K562 (cell line): Measurements from ENCODE around the gene PNLIPRP2. TPM values are rescaled to one million over a fixed set of nuclear protein-coding genes. Genes with fewer than 3 reads are reported as not detected.

Experiments used
- ATAC-seq: fragments of 200-7000 bp; cut with Tn5 transposase; 3 replicates; pipeline ENCODE4 v1.9.1; 2020; ENCODE audit warnings: moderate library complexity
- BruUV-seq: library from RNA; stranded (reverse); fragments of 400-500 nt; replicated peaks from 2 replicates; lab custom pipeline; 2021; lab: Mats Ljungman, UMichigan
- CTCF ChIA-PET: fragments of 300-600 bp; formaldehyde crosslinking; extraction: SDS; loops from one replicate; lab custom pipeline; 2021; ENCODE audit warnings: low intra/inter-chr PET ratio; lab: Yijun Ruan, JAX
- POLR2A ChIA-PET: fragments of 300-600, 350-650 bp; sonication (Branson Sonifier 250); formaldehyde crosslinking; extraction: SDS; loops from one replicate; lab custom pipeline; 2021; ENCODE audit warnings: antibody characterized with exemption, inconsistent platforms; lab: Yijun Ruan, JAX
- DNase-seq, 4 experiments: peaks; one replicate each; pipeline versions ENCODE4 v3.0.0 to v3.0.0-alpha.2; 2011 to 2018; ENCODE audit warnings: low spot score in 3 of 4, mixed read lengths in 3 of 4; ENCODE audit errors: extremely low read depth in 1 of 4
- FAIRE-seq: peaks from 2 replicates; lab custom pipeline; 2011; peaks lifted over from hg19 to GRCh38; lab: Jason Lieb, UNC
- H2AFZ ChIP-seq: 2 replicates; pipeline ENCODE4 v1.6.0; 2011; ENCODE audit warnings: low read depth, low read length, control low read depth, inconsistent platforms
- H3K27ac ChIP-seq: fragments of 200-600 bp; 3 replicates; pipeline ENCODE4 v1.8.0; 2011; ENCODE audit warnings: low read depth, mild to moderate bottlenecking, control low read depth, inconsistent platforms, low read length, moderate library complexity, mixed read lengths; ENCODE audit errors: extremely low read depth
- H3K27me3 ChIP-seq, 2 experiments: fragments of 300-600 bp in 1 of 2; 2 replicates in 1 of 2; 3 replicates in 1 of 2; pipeline versions ENCODE4 v1.6.0 to v1.8.0; 2011; ENCODE audit warnings: inconsistent platforms in 2 of 2, low read length in 2 of 2, mild to moderate bottlenecking in 1 of 2, mixed read lengths in 1 of 2, moderate library complexity in 1 of 2; ENCODE audit not compliant: control insufficient read depth in 2 of 2, insufficient read depth in 2 of 2
- H3K36me3 ChIP-seq: fragments of 300-600 bp; 3 replicates; pipeline ENCODE4 v1.8.0; 2011; ENCODE audit warnings: mild to moderate bottlenecking, low read length, inconsistent platforms; ENCODE audit not compliant: control insufficient read depth, insufficient read depth
- H3K4me1 ChIP-seq, 2 experiments: fragments of 200-600 bp in 1 of 2; replicated peaks in 1 of 2; 2 replicates in 1 of 2; 3 replicates in 1 of 2; pipeline versions ENCODE4 v1.5.1 to v1.8.0; 2011; ENCODE audit warnings: inconsistent platforms in 2 of 2, low read length in 2 of 2, mild to moderate bottlenecking in 1 of 2, mixed read lengths in 1 of 2, moderate library complexity in 1 of 2; ENCODE audit not compliant: control insufficient read depth in 2 of 2, insufficient read depth in 2 of 2
- H3K4me2 ChIP-seq: 2 replicates; pipeline ENCODE4 v1.6.1; 2011; ENCODE audit warnings: low read length, control low read depth, inconsistent platforms, mixed read lengths; ENCODE audit not compliant: insufficient read depth
- H3K4me3 ChIP-seq: fragments of 200-600 bp; sonication (generic), shearing (Covaris generic); 2 replicates; pipeline ENCODE4 v1.5.1; 2016; ENCODE audit warnings: control low read depth, inconsistent platforms
- H3K79me2 ChIP-seq: fragments of 200-600 bp; 3 replicates; pipeline ENCODE4 v1.8.0; 2011; ENCODE audit warnings: low read length, inconsistent platforms; ENCODE audit not compliant: control insufficient read depth, insufficient read depth
- H3K9ac ChIP-seq, 2 experiments: 2 replicates each; pipeline versions ENCODE4 v1.6.0 to v1.6.1; 2011; ENCODE audit warnings: low read depth in 2 of 2, low read length in 2 of 2, control low read depth in 1 of 2, inconsistent platforms in 1 of 2, mild to moderate bottlenecking in 1 of 2, mixed read lengths in 1 of 2; ENCODE audit not compliant: insufficient read depth in 1 of 2
- H3K9me1 ChIP-seq: one replicate; pipeline ENCODE4 v1.6.0; 2011; ENCODE audit warnings: inconsistent platforms, mild to moderate bottlenecking, low read length, moderate library complexity; ENCODE audit not compliant: control insufficient read depth, insufficient read depth
- H3K9me3 ChIP-seq: replicated peaks from 2 replicates; pipeline ENCODE4 v1.5.1; 2011; ENCODE audit warnings: low read depth, low read length, inconsistent platforms; ENCODE audit not compliant: control insufficient read depth, insufficient read depth
- H4K20me1 ChIP-seq: replicated peaks from 2 replicates; pipeline ENCODE4 v1.6.1; 2011; ENCODE audit warnings: low read length, inconsistent platforms, mixed read lengths; ENCODE audit not compliant: control insufficient read depth, insufficient read depth
- E2F3 ChIP-seq: fragments of 250-450 bp; sonication (Bioruptor Pico); IDR thresholded peaks from 2 replicates; pipeline ENCODE4 v1.4.0; 2020; ENCODE audit warnings: mild to moderate bottlenecking
- ELF4 ChIP-seq: fragments of 450-650 bp; formaldehyde crosslinking; IDR thresholded peaks from 2 replicates; pipeline ENCODE4 v1.4.0; 2022; ENCODE audit warnings: missing genetic modification characterization
- ETV5 ChIP-seq: sonication (generic); formaldehyde crosslinking; IDR thresholded peaks from 2 replicates; pipeline ENCODE4 v1.4.0; 2020; ENCODE audit warnings: low read depth, mild to moderate bottlenecking, missing genetic modification reagents
- HMG20A ChIP-seq: fragments of 450-650 bp; formaldehyde crosslinking; conservative IDR thresholded peaks from 2 replicates; pipeline ENCODE4 v1.4.0; 2020; ENCODE audit warnings: mild to moderate bottlenecking, mixed read lengths
- MECOM ChIP-seq: fragments of 250-450 bp; sonication (Bioruptor Pico); IDR thresholded peaks from 2 replicates; pipeline ENCODE4 v1.8.0; 2022; ENCODE audit warnings: inconsistent platforms
- RFX5 ChIP-seq: IDR thresholded peaks from 2 replicates; pipeline ENCODE4 v1.6.1; 2011; ENCODE audit warnings: low read depth, mild to moderate bottlenecking, improper control_type of control experiment, low read length
- SMAD4 ChIP-seq: fragments of 250-450 bp; sonication (Bioruptor Pico); conservative IDR thresholded peaks from 2 replicates; pipeline ENCODE4 v1.8.0; 2021; ENCODE audit warnings: inconsistent platforms, mild to moderate bottlenecking, moderate library complexity
- WGBS: fragments of 100-300 bp; shearing (Covaris generic); methylation state at CpG from one replicate; pipeline ENCODE4 v1.1.6; 2016; ENCODE audit warnings: low coverage, mixed read lengths; ENCODE audit not compliant: insufficient coverage; ENCODE audit errors: missing lambda C conversion rate; 5-methylcytosine and 5-hydroxymethylcytosine counted together
- in situ Hi-C: fragments of 300-500 bp; cut with MboI; formaldehyde crosslinking; loops from 4 replicates; pipeline ENCODE4 v1.15.0; 2018; ENCODE audit warnings: inconsistent platforms, mixed read lengths
- intact Hi-C: fragments of 100-400 bp; cut with micrococcal nuclease; formaldehyde crosslinking; loops from 2 replicates; pipeline ENCODE4 v1.14.2; 2022
- polyA plus RNA-seq, 8 experiments: library from polyadenylated mRNA; depleted of rRNA in 4 of 8; stranded (reverse) in 5 of 8; unstranded in 3 of 8; fragments of >200 nt; fragmentation: Nextera tagmentation in 2 of 8; fragmentation: Illumina TruSeq in 1 of 8; extraction: Ambion mirVana in 2 of 8; extraction: Trizol in 1 of 8; gene quantifications; 2 replicates each; pipeline versions ENCODE4 v1.2.1 to v1.2.3, GENCODE V29; 2011 to 2014; ENCODE audit warnings: inconsistent platforms in 1 of 8, missing spikeins in 1 of 8
- total RNA-seq, 7 experiments: library from RNA; depleted of rRNA in 6 of 7; stranded (reverse); fragments of >200 nt in 6 of 7; fragmentation: Illumina TruSeq in 2 of 7; extraction: Trizol in 2 of 7; gene quantifications; 2 replicates each; pipeline versions ENCODE4 v1.2.1 to v1.2.3, GENCODE V29; 2011 to 2021; ENCODE audit warnings: low replicate concordance in 1 of 7
- TF ChIP-seq, protein P1 (sequence below): fragments of 250-450 bp; sonication (Bioruptor Pico); IDR thresholded peaks from 2 replicates; pipeline ENCODE4 v1.4.0; 2020; ENCODE audit warnings: mild to moderate bottlenecking, moderate library complexity
- TF ChIP-seq, protein P2 (sequence below): sonication (generic); formaldehyde crosslinking; IDR thresholded peaks from 2 replicates; pipeline ENCODE4 v1.8.0; 2022; ENCODE audit warnings: mild to moderate bottlenecking, missing genetic modification reagents
- TF ChIP-seq, protein P3 (sequence below), 2 experiments: fragments of 450-650 bp; IDR thresholded peaks; 2 replicates each; pipeline ENCODE4 v1.6.1; 2016

Gene PNLIPRP2
- total and polyA plus RNA-seq, 9 of the 15 experiments (the other 6 are each of a cell fraction or from before 2014, with no cell fraction given), result 0.38 TPM; not detected in 8

DNA sequence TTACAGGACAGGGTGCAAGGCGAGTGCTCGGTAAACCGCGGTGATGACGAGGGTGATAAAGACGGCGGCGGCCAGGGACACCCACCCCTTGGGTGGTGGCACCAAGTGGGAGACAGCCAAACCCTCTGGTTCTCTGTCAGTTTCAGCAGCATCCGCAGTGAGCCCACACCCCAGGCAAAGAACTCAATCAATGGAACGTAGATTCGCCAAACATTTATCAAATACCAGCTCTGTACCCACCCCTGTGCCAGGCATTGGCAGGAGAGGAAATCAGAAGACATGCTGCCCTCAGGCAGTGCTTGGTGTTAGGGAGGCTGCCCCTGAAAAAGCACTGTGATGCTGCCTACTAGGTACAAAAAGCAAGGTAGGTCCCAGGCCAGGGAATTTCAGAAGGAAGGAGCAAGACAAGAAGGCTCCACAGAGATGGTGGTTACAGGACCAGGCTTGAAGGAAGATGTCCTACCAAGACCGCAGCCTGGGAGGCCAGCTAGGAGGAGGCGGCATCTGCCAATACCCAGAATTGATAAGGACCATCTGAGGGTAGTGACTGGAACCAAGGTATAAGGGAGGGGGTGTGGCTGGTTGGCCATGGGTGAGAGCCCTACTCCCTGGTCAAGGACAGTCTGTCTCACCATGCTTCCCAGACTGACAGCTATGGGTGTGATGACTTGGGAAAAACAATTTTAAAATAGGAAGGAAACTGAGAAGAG is 10.2 kb upstream of the PNLIPRP2 start:
- no peak for DNase-seq
- Histone ChIP-seq H3K36me3 (no peaks in the 10 kb centered on the region), H3K27ac (no peak overlapping the region), H3K9ac (no peak overlapping the region), H2AFZ (no peak overlapping the region), H3K4me1 (peaks cover 0 to 7% of the 10 kb centered on the region in 2 experiments; a peak in 2 of 5 replicates), H3K79me2 (no peaks in the 10 kb centered on the region), H4K20me1 (no peaks in the 10 kb centered on the region), H3K9me3 (no peaks in the 10 kb centered on the region), H3K4me2 (no peak overlapping the region)
- CTCF ChIA-PET, result no interaction called here
- WGBS, result 22% methylated on average over 9 of the region's 13 CpGs
- FAIRE-seq, result no peak
- TF ChIP-seq, protein P1, sequence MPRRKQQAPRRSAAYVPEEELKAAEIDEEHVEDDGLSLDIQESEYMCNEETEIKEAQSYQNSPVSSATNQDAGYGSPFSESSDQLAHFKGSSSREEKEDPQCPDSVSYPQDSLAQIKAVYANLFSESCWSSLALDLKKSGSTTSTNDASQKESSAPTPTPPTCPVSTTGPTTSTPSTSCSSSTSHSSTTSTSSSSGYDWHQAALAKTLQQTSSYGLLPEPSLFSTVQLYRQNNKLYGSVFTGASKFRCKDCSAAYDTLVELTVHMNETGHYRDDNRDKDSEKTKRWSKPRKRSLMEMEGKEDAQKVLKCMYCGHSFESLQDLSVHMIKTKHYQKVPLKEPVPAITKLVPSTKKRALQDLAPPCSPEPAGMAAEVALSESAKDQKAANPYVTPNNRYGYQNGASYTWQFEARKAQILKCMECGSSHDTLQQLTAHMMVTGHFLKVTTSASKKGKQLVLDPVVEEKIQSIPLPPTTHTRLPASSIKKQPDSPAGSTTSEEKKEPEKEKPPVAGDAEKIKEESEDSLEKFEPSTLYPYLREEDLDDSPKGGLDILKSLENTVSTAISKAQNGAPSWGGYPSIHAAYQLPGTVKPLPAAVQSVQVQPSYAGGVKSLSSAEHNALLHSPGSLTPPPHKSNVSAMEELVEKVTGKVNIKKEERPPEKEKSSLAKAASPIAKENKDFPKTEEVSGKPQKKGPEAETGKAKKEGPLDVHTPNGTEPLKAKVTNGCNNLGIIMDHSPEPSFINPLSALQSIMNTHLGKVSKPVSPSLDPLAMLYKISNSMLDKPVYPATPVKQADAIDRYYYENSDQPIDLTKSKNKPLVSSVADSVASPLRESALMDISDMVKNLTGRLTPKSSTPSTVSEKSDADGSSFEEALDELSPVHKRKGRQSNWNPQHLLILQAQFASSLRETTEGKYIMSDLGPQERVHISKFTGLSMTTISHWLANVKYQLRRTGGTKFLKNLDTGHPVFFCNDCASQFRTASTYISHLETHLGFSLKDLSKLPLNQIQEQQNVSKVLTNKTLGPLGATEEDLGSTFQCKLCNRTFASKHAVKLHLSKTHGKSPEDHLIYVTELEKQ, result no peak
- TF ChIP-seq ELF4 (CRISPR knock-in tag), result no peak
- TF ChIP-seq, protein P2, sequence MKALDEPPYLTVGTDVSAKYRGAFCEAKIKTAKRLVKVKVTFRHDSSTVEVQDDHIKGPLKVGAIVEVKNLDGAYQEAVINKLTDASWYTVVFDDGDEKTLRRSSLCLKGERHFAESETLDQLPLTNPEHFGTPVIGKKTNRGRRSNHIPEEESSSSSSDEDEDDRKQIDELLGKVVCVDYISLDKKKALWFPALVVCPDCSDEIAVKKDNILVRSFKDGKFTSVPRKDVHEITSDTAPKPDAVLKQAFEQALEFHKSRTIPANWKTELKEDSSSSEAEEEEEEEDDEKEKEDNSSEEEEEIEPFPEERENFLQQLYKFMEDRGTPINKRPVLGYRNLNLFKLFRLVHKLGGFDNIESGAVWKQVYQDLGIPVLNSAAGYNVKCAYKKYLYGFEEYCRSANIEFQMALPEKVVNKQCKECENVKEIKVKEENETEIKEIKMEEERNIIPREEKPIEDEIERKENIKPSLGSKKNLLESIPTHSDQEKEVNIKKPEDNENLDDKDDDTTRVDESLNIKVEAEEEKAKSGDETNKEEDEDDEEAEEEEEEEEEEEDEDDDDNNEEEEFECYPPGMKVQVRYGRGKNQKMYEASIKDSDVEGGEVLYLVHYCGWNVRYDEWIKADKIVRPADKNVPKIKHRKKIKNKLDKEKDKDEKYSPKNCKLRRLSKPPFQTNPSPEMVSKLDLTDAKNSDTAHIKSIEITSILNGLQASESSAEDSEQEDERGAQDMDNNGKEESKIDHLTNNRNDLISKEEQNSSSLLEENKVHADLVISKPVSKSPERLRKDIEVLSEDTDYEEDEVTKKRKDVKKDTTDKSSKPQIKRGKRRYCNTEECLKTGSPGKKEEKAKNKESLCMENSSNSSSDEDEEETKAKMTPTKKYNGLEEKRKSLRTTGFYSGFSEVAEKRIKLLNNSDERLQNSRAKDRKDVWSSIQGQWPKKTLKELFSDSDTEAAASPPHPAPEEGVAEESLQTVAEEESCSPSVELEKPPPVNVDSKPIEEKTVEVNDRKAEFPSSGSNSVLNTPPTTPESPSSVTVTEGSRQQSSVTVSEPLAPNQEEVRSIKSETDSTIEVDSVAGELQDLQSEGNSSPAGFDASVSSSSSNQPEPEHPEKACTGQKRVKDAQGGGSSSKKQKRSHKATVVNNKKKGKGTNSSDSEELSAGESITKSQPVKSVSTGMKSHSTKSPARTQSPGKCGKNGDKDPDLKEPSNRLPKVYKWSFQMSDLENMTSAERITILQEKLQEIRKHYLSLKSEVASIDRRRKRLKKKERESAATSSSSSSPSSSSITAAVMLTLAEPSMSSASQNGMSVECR (CRISPR knock-in tag), result no peak
- TF ChIP-seq HMG20A (CRISPR knock-in tag), result no peak
- no peak for TF ChIP-seq SMAD4
- no peak for TF ChIP-seq ETV5 (CRISPR knock-in tag)
- TF ChIP-seq, protein P3, sequence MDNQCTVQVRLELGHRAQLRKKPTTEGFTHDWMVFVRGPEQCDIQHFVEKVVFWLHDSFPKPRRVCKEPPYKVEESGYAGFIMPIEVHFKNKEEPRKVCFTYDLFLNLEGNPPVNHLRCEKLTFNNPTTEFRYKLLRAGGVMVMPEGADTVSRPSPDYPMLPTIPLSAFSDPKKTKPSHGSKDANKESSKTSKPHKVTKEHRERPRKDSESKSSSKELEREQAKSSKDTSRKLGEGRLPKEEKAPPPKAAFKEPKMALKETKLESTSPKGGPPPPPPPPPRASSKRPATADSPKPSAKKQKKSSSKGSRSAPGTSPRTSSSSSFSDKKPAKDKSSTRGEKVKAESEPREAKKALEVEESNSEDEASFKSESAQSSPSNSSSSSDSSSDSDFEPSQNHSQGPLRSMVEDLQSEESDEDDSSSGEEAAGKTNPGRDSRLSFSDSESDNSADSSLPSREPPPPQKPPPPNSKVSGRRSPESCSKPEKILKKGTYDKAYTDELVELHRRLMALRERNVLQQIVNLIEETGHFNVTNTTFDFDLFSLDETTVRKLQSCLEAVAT (IDR thresholded peaks at IDR 0.05), result no peak
- no peak for TF ChIP-seq MECOM
- TF ChIP-seq RFX5, result no peak
- no peak for TF ChIP-seq E2F3 (CRISPR knock-in tag)
- TF ChIP-seq, all 486 proteins: peak for 0
- POLR2A ChIA-PET, result no interaction called here
- BruUV-seq, result no TSS peak
- in situ Hi-C loops (no loop called here), intact Hi-C loops (no loop called here)
- H3K9me1 ChIP-seq, result no peaks in the 10 kb centered on the region
- peaks cover 0 to 13% of the 10 kb centered on the region in 2 experiments; a peak in 2 of 5 replicates for H3K27me3 ChIP-seq
- H3K4me3 ChIP-seq, result no peak overlapping the region
- ATAC-seq, result no peak
